Stimulated activated CD8-positive, alpha-beta memory T cell treated with anti-CD3 and anti-CD28 coated beads, Interleukin-15, amount 100 ng/mL, for 4 hours (primary cell): Measurements from ENCODE around the gene TMEM47.

ENCODE experiments used
- DNase-seq, 2 donors: peaks; one replicate each; pipeline ENCODE4 v3.0.0-alpha.2; 2020; ENCODE audit warnings: low read depth in 2 of 2

TMEM47 gene

DNA sequence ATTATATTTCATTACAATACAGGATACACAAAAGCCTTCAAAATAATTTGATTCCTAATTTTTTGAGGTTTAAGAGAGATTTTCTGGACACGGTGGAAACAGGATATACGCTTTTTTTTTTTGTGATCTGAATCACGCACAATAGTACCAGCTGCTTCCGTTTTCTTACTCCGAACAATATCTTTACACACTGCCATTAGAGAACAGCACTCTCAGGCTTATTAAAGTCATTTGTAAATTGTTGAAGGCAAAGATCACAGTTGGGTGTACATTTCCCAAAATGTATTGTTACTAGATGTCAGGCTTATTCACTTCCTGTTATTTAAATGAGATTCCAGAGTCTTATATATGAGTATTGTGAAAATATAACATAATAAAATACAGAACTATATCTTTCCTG lies 71.5 kb downstream of the TMEM47 start:
- DNase-seq: no peak

DNA sequence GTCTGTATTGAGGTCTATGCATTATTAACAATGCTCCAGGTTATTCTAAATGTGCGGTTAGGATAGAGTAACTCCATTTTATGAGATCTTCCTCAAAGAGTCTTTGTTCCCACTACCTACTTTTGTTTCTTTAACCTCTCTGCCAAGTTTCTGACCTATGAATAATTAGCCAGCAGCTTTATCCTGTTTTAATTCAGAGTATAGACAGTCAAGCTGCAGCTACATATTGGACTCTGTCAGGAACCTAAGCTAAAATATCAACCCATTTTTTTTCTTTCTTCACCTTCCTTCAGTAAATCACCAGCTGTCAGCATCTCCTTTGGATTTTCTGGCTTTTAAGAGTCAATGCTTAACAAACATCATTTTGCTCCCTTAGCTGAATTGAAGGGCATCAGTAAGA lies 72.3 kb downstream of the TMEM47 start:
- no peak for DNase-seq

DNA sequence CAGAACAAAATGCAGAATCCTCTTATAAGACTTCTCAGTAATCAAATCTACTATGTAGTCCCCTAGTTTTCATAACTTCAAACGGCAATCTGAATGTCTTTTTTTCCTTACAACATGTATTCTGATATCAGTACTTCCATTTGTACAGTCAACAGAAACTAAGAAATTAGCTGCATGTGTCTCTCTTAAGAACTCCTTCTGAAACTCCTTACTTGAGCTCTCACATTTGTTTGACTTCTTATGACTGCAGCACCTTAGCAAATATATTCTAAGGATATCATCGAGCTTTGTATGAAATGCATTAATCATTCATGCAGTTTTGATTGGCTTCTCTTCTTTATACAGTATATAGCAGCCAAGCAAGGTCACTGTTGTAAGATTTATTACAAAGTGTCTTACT lies 77.0 kb downstream of the TMEM47 start:
- no peak for DNase-seq

DNA sequence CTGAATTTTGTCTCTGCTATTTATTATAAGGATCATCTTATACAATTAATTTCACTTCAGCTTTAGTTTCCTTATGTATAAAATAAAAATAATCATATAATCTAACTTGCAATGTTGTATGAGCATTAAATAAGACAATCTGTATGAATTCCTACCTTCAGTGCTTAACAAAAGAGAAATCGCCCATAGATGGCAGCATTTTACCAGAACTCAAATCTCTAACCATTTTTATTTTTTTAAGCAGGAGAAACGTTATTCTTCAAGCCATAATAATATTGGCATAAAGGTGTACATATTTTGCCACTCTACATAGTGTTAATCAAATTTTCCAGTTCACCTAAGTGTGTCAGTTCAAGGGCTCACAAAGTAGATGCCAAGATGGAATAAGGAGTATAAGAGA lies 78.8 kb downstream of the TMEM47 start:
- no peak for DNase-seq
